NCI-H1694 treated with DMSO at 0.1 percent for 48 hours (cell line): Measurements from ENCODE around the gene IRF9.
A peak's percentile ranks its signal among the peaks of the same experiment; 100 is the strongest.
"Not testable (repeated sequence)": the region's sequence is repeated elsewhere in the genome, so short reads cannot be mapped to it uniquely, and the experiment has no call there.

Experiments
- DNase-seq: peaks from one replicate; lab custom pipeline; 2025; lab: John Stamatoyannopoulos, UW

Gene IRF9

DNA sequence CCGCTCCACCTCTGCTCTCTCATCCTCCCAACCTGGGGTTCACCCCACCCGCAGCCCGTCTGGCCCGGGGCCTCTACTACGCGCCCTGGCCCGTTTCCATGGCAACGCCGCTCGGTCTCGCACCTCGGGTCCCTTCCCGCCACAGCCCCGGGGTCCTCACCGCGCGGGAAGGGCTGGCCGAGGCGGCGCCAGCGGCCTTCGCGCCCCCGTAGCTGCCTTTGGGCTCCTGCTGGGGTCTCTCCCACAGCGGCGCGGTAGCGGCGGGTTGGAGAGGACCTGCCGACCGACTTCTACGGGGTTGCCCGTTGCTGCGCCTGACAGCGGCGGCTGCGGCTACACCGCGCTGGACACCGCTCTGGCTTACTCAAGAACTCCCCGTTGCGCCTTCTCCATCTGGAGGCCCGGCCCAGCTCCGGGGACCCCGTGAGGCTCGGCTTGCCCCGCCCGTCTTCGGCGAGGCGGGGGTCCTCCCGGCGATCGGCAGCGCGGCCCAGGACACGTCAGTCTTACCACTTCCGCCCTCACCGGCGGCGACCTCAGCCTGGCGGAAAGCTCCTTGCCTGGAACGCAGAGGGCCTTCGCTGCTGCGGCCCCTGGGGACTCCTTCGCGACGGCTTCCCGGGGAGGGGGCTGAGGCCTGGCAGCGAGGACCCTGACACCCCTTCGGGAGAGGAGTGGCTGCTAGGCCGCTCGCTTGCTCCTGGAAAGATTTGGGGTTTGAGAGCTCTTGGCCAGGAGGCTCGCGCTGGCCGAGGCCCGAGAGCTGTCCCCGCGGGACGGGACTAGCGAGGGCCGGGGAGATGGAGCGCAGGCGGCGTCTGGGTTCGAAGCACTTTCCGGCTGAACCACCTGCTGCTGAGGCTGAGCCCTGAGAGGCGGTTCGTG lies 34.4 kb downstream of the IRF9 start, which contains the start of gene TM9SF1:
Gene TM9SF1, minus strand, starts transcription at position 256 of the 885 bp plus-strand sequence. CDS start 422 bp downstream, outside the sequence.
- peak; percentile 55 for DNase-seq

DNA sequence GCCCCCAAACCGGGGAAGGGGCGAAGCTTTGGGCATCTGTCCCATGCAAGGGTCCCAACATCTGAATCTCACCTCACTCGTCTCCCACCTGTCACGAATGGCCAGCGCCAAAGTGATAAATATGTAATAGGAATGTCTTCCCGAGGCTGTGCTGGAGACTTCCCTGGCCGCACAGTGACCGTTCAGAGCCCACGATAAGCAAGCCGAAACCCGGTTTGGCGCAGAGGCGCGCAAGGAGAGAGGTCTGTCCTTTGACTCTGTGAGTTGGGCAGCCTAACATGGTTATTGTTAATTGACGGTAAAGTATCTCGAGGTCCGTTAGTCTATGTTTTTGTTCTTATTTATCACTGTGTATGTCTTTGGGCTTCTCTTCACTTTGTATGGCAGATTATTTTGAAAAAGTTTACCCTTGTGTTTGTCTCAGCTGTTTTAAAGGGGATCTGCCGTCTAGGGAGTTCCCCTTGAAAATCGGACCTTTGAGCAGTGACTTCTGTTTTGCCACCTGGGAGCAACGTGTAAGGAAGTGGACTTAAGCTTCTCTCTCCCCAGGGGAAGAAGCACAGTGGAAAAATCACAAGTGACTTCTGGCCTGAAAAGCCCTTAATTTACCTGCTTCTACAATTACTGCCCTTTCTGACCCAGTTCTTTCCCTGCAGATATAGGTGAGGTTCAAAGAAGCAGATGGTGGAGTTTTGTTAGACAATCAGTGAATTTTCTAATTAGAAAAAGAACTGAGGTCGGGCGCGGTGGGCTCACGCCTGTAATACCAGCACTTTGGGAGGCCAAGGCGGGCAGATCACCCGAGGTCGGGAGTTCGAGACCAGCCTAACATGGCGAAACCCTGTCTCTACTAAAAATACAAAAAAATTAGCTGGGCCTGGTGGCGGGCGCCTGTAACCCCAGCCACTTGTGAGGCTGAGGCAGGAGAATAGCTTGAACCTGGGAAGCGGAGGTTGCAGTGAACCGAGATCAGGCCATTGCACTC lies 35.3 kb downstream of the IRF9 start:
- no peak for DNase-seq

DNA sequence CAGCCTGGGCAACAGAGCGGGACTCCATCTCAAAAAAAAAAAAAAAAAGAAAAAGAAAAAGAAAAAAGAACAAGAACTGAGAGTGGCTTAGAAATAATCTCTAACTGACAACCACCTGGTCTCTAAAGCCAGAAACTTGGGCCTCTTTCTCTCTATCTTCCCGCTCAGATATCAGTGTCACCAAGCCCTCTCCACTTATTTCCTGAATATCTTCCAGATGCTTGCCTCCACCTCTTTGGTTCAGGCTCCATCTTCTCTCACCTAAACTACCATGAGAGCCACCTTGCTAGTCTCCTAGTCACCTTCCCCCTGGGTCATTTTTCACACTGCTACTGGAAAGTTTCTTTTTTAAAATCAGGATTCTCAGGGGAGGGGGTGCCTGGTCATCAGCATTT lies 36.0 kb downstream of the IRF9 start:
- no peak for DNase-seq

DNA sequence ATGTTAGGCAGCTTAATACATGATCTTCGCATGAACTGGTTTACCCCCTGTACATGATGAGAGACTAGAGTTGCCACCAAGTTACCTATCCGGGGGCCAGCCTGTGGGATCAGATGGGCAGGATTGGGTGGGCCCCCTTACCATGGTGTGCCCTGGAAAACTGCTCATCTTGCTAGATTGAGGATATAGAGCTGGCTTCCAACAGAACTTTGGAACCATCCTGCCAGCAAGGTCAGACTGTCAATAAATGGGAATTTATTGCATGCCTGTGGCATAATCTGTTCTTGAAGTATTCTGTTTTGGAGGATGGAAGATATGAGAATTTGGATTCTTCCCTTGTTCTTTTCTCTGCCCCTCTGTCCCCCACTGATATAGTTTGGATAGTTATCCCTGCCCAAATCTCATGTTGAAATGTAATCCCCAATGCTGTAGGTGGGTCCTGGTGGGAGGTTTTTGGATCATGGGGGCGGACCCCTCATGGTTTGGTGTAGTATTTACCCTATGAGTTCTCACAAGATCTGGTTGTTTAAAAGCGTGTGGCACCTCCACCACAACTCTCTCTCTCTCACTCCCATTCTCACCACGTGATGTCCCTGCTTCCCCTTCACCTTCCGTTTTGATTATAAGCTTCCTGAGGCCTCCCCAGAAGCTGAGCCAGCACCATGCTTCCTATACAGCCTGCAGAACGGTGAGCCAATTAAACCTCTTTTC lies 37.9 kb downstream of the IRF9 start:
- DNase-seq: no peak

DNA sequence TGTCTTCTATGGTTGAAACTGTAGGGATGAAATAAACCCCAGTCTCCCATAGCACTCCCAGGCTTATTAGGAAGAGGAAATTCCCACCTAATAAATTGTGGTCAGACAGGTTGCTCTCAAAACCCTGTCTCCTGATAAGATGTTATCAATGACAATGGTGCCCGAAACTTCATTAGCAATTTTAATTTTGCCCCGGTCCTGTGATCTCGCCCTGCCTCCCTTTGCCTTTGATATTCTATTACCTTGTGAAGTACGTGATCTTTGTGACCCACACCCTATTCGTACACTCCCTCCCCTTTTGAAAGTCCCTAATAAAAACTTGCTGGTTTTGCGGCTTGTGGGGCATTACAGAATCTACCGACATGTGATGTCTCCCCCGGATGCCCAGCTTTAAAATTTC lies 41.5 kb downstream of the IRF9 start:
- not testable (repeated sequence) for DNase-seq

DNA sequence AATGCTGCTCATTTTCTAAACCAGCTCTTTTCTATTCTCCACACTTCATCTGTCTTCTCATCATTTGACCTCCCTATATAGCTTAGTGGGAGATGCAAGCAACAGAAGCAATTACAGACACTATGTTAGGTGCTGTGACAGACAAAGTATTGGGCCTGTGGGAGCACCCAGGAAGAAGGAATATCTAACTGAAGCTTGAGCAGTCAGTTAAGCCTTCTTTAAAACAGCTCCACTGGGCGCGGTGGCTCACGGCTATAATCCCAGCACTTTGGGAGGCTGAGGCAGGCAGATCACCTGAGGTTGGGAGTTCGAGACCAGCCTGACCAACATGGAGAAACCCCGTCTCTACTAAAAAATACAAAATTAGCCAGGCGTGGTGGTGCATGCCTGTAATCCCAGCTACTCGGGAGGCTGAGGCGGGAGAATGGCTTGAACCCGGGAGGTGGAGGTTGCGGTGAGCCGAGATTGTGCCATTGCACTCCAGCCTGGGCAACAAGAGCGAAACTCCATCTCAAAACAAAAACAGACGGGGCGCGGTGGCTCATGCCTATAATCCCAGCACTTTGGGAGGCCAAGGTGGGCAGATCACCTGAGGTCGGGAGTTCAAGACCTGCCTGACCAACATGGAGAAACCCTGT lies 42.3 kb downstream of the IRF9 start:
- not testable (repeated sequence) for DNase-seq

DNA sequence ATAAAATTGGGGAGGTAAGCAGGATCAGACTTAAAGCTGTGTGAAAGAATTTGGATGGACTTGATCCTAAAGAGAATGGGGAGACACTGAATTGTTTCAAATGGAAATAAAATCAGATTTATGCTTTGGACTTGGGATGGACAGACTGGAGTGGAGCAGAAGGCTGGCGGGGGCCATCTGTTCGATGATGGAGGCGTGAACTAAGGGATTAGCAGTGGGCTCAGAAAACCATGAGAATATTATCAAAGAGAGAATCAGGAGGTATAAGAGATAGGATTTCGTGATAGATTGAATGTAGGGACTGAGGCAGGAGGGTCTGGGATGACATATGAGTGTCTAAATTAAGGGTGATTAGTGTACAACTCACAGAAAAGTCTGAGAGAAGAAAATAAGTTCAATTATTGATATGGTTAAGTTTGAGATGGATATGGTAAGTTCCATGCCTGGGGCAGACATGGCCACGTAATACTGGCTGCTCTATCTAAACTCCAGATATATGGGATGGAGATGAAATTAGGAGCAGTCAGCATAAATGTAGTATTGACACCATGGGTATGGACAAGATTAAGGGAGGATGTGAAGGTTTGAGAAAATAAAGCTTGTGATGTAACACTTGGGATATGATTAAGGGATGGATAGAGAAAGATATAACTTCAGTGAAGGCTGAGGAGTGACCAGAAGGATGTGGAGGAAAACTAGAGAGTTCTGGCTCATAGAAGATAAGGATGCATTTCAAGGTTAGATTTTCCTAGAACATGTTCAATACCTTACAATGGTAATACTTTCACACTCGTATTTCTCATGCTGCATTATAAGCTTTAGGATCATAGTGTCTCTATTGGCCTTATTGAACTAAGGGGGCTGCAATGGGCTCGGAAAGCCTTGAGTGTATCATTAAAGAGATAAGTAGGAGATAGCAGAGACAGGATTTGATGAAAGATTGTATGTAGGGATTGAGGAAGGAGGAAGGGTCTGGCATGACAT lies 43.4 kb downstream of the IRF9 start:
- no peak for DNase-seq

DNA sequence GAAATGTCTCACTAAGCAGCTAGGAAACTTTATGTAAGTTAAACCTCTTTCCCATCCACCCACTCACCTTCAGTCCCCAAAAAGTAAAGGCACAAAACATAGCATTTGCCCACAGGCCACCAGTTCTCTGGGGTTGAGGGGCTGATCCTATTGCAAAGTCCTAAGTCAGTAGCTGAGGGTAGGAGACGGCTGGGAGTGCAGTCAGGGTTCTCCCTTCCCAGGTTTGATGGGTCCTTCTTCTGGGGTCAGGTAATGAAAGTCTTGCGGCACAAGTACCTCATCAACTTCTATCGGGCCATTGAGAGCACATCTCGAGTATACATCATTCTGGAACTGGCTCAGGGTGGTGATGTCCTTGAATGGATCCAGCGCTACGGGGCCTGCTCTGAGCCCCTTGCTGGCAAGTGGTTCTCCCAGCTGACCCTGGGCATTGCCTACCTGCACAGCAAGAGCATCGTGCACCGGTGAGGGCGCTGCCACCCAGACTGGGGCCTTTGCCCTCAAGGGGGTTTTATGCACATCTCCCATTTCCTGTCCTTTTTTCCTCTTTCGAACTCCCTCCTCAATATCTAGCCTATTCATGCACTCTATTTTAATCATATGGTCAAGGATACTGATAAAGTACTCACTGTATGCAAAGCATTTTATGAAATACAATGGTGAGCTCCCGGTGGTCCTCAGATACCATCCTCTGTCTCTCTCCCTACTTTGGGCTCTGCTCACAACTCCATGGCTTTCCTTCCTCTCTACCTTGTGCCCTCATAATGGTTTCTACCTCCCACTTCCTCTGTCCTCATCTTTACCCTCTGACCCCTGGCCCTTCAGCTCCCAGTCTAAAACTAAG lies 45.4 kb downstream of the IRF9 start:
- DNase-seq: no peak

DNA sequence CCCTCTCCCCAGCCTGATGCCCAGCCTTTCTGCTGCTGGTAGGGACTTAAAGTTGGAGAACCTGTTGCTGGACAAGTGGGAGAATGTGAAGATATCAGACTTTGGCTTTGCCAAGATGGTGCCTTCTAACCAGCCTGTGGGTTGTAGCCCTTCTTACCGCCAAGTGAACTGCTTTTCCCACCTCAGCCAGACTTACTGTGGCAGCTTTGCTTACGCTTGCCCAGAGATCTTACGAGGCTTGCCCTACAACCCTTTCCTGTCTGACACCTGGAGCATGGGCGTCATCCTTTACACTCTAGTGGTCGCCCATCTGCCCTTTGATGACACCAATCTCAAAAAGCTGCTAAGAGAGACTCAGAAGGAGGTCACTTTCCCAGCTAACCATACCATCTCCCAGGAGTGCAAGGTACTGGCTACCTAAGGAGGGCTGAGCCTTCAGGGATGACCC lies 46.1 kb downstream of the IRF9 start:
- no peak for DNase-seq

DNA sequence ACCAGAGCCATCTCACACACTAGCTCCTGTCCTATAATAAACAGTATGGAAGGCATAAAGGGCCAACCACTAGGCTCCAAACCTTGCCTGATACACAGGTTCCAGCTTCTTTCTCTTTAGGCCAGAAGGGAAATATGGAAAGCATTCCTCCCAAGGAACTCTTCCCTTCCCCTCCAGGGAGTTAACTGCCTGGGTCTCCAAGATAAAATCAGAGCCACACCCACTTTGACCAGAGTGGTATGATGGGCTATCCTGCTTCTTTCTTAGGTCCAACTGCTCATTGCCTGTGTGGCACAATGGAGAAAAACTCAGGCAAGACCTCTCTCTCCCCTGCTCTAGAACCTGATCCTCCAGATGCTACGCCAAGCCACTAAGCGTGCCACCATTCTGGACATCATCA lies 46.6 kb downstream of the IRF9 start:
- no peak for DNase-seq

- no peak for DNase-seq
Measured at GRCh38 chr14:24211311-24211710, 50.2 kb downstream of the IRF9 start.

- DNase-seq: peak; percentile 95
Measured at GRCh38 chr14:24212924-24213865, 52.1 kb downstream of the IRF9 start, which contains the start of gene CHMP4A. CHMP4A (minus strand) TSS chr14:24213488; CDS start chr14:24213439, 49 bp downstream.

DNA sequence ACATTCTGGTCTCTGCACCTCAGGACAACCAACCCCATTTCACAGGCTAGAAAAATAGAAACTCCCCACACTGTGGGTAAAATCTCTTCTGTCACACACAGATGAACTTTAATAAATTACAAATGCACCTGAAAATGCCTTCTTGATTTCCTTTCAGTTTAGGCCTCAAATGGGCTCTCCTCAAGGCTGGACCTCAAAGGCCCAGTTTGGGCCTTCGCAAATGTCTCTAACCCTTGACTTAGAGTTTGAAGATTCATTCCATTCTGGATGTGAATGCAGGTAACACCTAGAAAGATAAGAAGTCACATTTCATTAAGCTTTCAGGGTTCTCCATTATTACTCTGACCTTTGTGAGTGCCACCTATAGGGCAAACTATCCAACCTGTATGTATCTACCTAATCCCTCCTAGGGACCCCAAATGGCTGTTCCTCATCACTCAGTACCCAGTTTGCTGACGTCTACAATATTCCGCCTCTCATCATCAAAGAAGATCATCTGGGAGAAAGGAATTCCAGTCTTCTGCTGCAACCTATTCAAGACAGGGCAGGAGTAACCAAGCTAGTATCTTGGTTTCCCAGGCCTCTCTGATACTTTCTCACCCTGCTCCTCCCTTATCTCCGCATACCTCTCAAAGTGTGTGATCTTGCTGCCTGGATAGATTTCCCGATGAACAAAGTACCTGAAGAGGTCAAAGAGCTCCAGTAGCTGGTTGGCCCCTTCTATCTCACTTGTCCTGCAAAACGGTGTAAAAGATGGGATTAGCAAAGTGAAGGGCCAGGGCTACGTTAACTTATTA lies 53.0 kb downstream of the IRF9 start:
- no peak for DNase-seq

GRCh38 chr14:24215495-24216344 lies 54.7 kb downstream of the IRF9 start, which contains the start of gene MDP1:
MDP1 (minus strand) TSS chr14:24216066; CDS start chr14:24215955, 111 bp downstream.
- DNase-seq: peak; percentile 85
